ENCODE measurements around the gene MRPL41.
"Not testable (repeated sequence)": the region's sequence is repeated elsewhere in the genome, so short reads cannot be mapped to it uniquely, and the experiment has no call there.

Gene MRPL41

DNA sequence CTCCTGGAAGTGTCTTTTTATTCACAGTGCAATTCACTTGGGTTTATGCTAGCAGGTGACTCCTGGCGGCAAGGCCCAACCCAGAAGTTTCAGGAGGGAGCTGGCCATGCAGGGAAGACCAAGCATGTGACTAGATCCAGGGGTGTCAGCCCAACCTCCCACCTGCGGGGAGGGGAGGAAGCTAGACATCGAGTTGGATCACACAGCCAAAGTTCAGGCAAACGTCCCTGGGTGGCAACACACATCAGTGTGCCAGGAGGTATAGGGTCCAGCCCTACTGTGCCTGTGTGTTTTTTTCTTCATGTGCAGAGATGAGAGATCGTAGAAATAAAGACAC is 26.7 kb upstream of the MRPL41 start:
- Histone ChIP-seq H3K4me3 (ENCODE audit: low read length) (no peak overlapping the region), H3K18ac (ENCODE audit: low read length) (no peak overlapping the region), H3K56ac (ENCODE audit: low read length) (no peak overlapping the region), H3K36me3 (ENCODE audit: control insufficient read depth, insufficient read depth, low read length) (no peaks in the 10 kb centered on the region), H3K79me1 (ENCODE audit: low read length) (no peaks in the 10 kb centered on the region), H3K4ac (ENCODE audit: low read depth, low read length) (no peak overlapping the region), H3K27me3 (ENCODE audit: insufficient read depth, low read length, poor library complexity) (no peaks in the 10 kb centered on the region), H3K4me1 (ENCODE audit: control insufficient read depth, low read depth, low read length) (no peaks in the 10 kb centered on the region), H2BK120ac (ENCODE audit: low read depth, low read length) (no peak overlapping the region), H3K9ac (ENCODE audit: low read length) (no peak overlapping the region), H3K23ac (ENCODE audit: low read length) (no peak overlapping the region), H2BK15ac (replicated peaks; ENCODE audit: low read depth) (no peak overlapping the region), H2BK5ac (ENCODE audit: low read length) (no peak overlapping the region), H4K8ac (ENCODE audit: low read depth, low read length) (no peak overlapping the region), H2AK5ac (ENCODE audit: low read length) (no peak overlapping the region), H3K79me2 (ENCODE audit: control insufficient read depth, insufficient read depth, low read length) (no peaks in the 10 kb centered on the region), H3K27ac (ENCODE audit: low read depth, low read length) (no peak overlapping the region), H3K4me2 (ENCODE audit: low read length) (no peak overlapping the region), H4K5ac (ENCODE audit: low read length) (no peak overlapping the region)
- no peak for DNase-seq
- WGBS (ENCODE audit: extremely low coverage, insufficient coverage, low lambda C conversion rate), result no CpG with 5 or more reads among the region's 5 CpGs

GRCh38 chr9:137530331-137530730 is 21.3 kb upstream of the MRPL41 start:
- Histone ChIP-seq H4K8ac (ENCODE audit: low read depth, low read length) (no peak overlapping the region), H3K56ac (ENCODE audit: low read length) (no peak overlapping the region), H3K4me2 (ENCODE audit: low read length) (no peak overlapping the region), H2BK120ac (ENCODE audit: low read depth, low read length) (no peak overlapping the region), H3K27ac (ENCODE audit: low read depth, low read length) (no peak overlapping the region), H3K4ac (ENCODE audit: low read depth, low read length) (no peak overlapping the region), H3K79me2 (ENCODE audit: control insufficient read depth, insufficient read depth, low read length) (no peaks in the 10 kb centered on the region), H2AK5ac (ENCODE audit: low read length) (no peak overlapping the region), H3K4me1 (ENCODE audit: control insufficient read depth, low read depth, low read length) (no peaks in the 10 kb centered on the region), H3K9ac (ENCODE audit: low read length) (no peak overlapping the region), H2BK5ac (ENCODE audit: low read length) (no peak overlapping the region), H3K79me1 (ENCODE audit: low read length) (no peaks in the 10 kb centered on the region), H2BK15ac (replicated peaks; ENCODE audit: low read depth) (no peak overlapping the region), H3K27me3 (ENCODE audit: insufficient read depth, low read length, poor library complexity) (no peaks in the 10 kb centered on the region), H3K23ac (ENCODE audit: low read length) (no peak overlapping the region), H3K18ac (ENCODE audit: low read length) (no peak overlapping the region), H4K5ac (ENCODE audit: low read length) (no peak overlapping the region), H3K4me3 (ENCODE audit: low read length) (no peak overlapping the region), H3K36me3 (ENCODE audit: control insufficient read depth, insufficient read depth, low read length) (no peaks in the 10 kb centered on the region)
- no CpG with 5 or more reads among the region's 5 CpGs for WGBS (ENCODE audit: extremely low coverage, insufficient coverage, low lambda C conversion rate)
- DNase-seq, result no peak

GRCh38 chr9:137531099-137531765 is 20.4 kb upstream of the MRPL41 start:
- Histone ChIP-seq H3K23ac (ENCODE audit: low read length) (no peak overlapping the region), H4K8ac (ENCODE audit: low read depth, low read length) (no peak overlapping the region), H4K5ac (ENCODE audit: low read length) (no peak overlapping the region), H3K79me1 (ENCODE audit: low read length) (no peaks in the 10 kb centered on the region), H3K4me1 (ENCODE audit: control insufficient read depth, low read depth, low read length) (no peaks in the 10 kb centered on the region), H3K27ac (ENCODE audit: low read depth, low read length) (no peak overlapping the region), H3K4me3 (ENCODE audit: low read length) (no peak overlapping the region), H3K4me2 (ENCODE audit: low read length) (no peak overlapping the region), H2BK15ac (replicated peaks; ENCODE audit: low read depth) (no peak overlapping the region), H3K79me2 (ENCODE audit: control insufficient read depth, insufficient read depth, low read length) (no peaks in the 10 kb centered on the region), H2BK5ac (ENCODE audit: low read length) (no peak overlapping the region), H3K4ac (ENCODE audit: low read depth, low read length) (no peak overlapping the region), H3K9ac (ENCODE audit: low read length) (no peak overlapping the region), H3K18ac (ENCODE audit: low read length) (no peak overlapping the region), H2AK5ac (ENCODE audit: low read length) (no peak overlapping the region), H2BK120ac (ENCODE audit: low read depth, low read length) (no peak overlapping the region), H3K56ac (ENCODE audit: low read length) (no peak overlapping the region), H3K36me3 (ENCODE audit: control insufficient read depth, insufficient read depth, low read length) (no peaks in the 10 kb centered on the region), H3K27me3 (ENCODE audit: insufficient read depth, low read length, poor library complexity) (no peaks in the 10 kb centered on the region)
- DNase-seq, result no peak
- WGBS (ENCODE audit: extremely low coverage, insufficient coverage, low lambda C conversion rate), result no CpG with 5 or more reads among the region's 17 CpGs

GRCh38 chr9:137532891-137533468 is 18.7 kb upstream of the MRPL41 start:
- not testable (repeated sequence) for H3K36me3 ChIP-seq (ENCODE audit: control insufficient read depth, insufficient read depth, low read length); H3K56ac ChIP-seq (ENCODE audit: low read length); H3K27ac ChIP-seq (ENCODE audit: low read depth, low read length); H2AK5ac ChIP-seq (ENCODE audit: low read length); H2BK120ac ChIP-seq (ENCODE audit: low read depth, low read length); H3K9ac ChIP-seq (ENCODE audit: low read length); H2BK15ac ChIP-seq (replicated peaks; ENCODE audit: low read depth); H3K4me3 ChIP-seq (ENCODE audit: low read length); H3K79me2 ChIP-seq (ENCODE audit: control insufficient read depth, insufficient read depth, low read length); DNase-seq; H3K18ac ChIP-seq (ENCODE audit: low read length); H3K4me2 ChIP-seq (ENCODE audit: low read length); H4K8ac ChIP-seq (ENCODE audit: low read depth, low read length); H2BK5ac ChIP-seq (ENCODE audit: low read length); H3K23ac ChIP-seq (ENCODE audit: low read length); H4K5ac ChIP-seq (ENCODE audit: low read length); H3K27me3 ChIP-seq (ENCODE audit: insufficient read depth, low read length, poor library complexity); H3K79me1 ChIP-seq (ENCODE audit: low read length); H3K4ac ChIP-seq (ENCODE audit: low read depth, low read length); H3K4me1 ChIP-seq (ENCODE audit: control insufficient read depth, low read depth, low read length)
- WGBS (ENCODE audit: extremely low coverage, insufficient coverage, low lambda C conversion rate), result no CpG with 5 or more reads among the region's 10 CpGs

DNA sequence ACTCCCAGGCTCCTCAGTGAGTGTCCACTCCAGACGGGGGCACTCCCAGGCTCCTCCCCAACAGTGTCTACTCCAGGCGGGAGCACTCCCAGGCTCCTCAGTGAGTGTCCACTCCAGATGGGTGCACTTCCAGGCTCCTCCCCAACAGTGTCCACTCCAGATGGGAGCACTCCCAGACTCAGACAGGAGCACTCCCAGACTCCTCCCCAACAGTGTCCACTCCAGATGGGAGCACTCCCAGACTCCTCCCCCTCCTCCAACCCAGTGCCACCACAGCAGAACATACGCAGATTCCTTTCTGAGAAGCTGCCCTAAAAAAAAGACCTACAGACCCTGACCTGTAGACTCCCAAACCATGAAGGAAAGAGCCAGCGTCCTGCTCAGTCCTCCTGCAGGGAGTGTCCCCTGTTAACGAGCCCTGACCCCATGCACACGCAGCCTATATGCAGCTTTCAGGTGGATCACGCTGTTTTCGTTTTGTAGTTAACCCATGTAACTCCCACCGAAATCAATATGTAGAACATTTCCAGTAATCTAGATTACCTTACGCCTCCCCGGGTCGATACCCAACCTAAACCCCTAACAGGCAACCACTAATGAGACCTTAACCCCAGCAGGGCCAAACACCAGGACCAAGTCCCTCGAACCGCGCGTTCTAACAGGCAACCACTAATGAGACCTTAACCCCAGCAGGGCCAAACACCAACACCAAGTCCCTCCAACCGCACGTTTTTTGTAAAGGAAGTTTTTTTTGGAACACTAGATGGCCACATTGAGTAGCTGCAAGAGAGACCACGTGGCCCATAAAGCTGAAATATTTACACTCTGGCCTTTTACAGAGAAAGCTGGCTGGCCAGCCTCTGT is 17.2 kb upstream of the MRPL41 start:
- no peak overlapping the region for H3K4me2 ChIP-seq (ENCODE audit: low read length)
- H3K4me1 ChIP-seq (ENCODE audit: control insufficient read depth, low read depth, low read length), result no peaks in the 10 kb centered on the region
- no peak overlapping the region for H3K23ac ChIP-seq (ENCODE audit: low read length)
- H4K5ac ChIP-seq (ENCODE audit: low read length), result no peak overlapping the region
- no peak overlapping the region for H3K18ac ChIP-seq (ENCODE audit: low read length)
- no peaks in the 10 kb centered on the region for H3K36me3 ChIP-seq (ENCODE audit: control insufficient read depth, insufficient read depth, low read length)
- H3K4me3 ChIP-seq (ENCODE audit: low read length), result no peak overlapping the region
- H3K9ac ChIP-seq (ENCODE audit: low read length), result no peak overlapping the region
- no peak overlapping the region for H4K8ac ChIP-seq (ENCODE audit: low read depth, low read length)
- peak; percentile 86 for DNase-seq
- H2AK5ac ChIP-seq (ENCODE audit: low read length), result no peak overlapping the region
- H3K79me2 ChIP-seq (ENCODE audit: control insufficient read depth, insufficient read depth, low read length), result no peaks in the 10 kb centered on the region
- no peaks in the 10 kb centered on the region for H3K27me3 ChIP-seq (ENCODE audit: insufficient read depth, low read length, poor library complexity)
- no peak overlapping the region for H2BK120ac ChIP-seq (ENCODE audit: low read depth, low read length)
- no peaks in the 10 kb centered on the region for H3K79me1 ChIP-seq (ENCODE audit: low read length)
- no peak overlapping the region for H2BK5ac ChIP-seq (ENCODE audit: low read length)
- no CpG with 5 or more reads among the region's 19 CpGs for WGBS (ENCODE audit: extremely low coverage, insufficient coverage, low lambda C conversion rate)
- no peak overlapping the region for H2BK15ac ChIP-seq (replicated peaks; ENCODE audit: low read depth)
- no peak overlapping the region for H3K4ac ChIP-seq (ENCODE audit: low read depth, low read length)
- no peak overlapping the region for H3K27ac ChIP-seq (ENCODE audit: low read depth, low read length)
- no peak overlapping the region for H3K56ac ChIP-seq (ENCODE audit: low read length)
